Panc1 (cell line): ENCODE results near the gene DGCR8.

ENCODE experiments used
- POLR2AphosphoS5 ChIP-seq: IDR thresholded peaks from 2 replicates; pipeline ENCODE4 v1.6.1; 2012; ENCODE audit warnings: mild to moderate bottlenecking, low read depth, low read length, moderate library complexity
- SIN3A ChIP-seq: IDR thresholded peaks from 2 replicates; pipeline ENCODE4 v1.6.1; 2012; ENCODE audit warnings: low read depth, mild to moderate bottlenecking, low read length, moderate library complexity, borderline replicate concordance; ENCODE audit not compliant: insufficient read depth
- TCF7L2 ChIP-seq: IDR thresholded peaks from 2 replicates; pipeline ENCODE4 v1.6.1; 2011; ENCODE audit warnings: mild to moderate bottlenecking, low read depth, low read length, inconsistent platforms
- TF ChIP-seq, protein P1 (sequence below): fragments of 450-650 bp; IDR thresholded peaks from 2 replicates; pipeline ENCODE4 v1.5.1; 2017; ENCODE audit warnings: mild to moderate bottlenecking
- TF ChIP-seq, protein P2 (sequence below), 2 experiments: IDR thresholded peaks; 2 replicates each; pipeline ENCODE4 v1.6.1; 2011 to 2012; ENCODE audit warnings: low read depth in 2 of 2, control low read depth in 1 of 2, low read length in 1 of 2, mild to moderate bottlenecking in 1 of 2, moderate library complexity in 1 of 2; ENCODE audit not compliant: insufficient read depth in 1 of 2

DNA sequence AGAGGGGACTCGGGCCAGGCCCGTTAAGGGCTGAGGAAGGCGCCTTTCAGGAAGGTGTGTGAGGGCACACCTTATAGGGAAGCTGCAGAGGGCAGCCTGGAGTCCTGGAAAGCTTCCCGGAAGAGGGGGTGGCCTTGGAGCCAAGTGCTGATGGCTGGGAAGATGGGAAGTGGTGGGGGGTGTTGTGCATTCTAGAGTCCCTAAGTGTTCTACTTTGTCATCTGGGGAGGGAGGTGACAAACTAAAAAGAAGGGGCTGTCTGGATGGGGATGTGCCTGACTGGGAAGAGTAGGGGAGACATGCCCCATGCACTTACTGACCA is 58.3 kb downstream of the DGCR8 start:
- TF ChIP-seq POLR2AphosphoS5 (no peak), TCF7L2 (no peak), SIN3A (no peak)
- TF ChIP-seq, protein P1, sequence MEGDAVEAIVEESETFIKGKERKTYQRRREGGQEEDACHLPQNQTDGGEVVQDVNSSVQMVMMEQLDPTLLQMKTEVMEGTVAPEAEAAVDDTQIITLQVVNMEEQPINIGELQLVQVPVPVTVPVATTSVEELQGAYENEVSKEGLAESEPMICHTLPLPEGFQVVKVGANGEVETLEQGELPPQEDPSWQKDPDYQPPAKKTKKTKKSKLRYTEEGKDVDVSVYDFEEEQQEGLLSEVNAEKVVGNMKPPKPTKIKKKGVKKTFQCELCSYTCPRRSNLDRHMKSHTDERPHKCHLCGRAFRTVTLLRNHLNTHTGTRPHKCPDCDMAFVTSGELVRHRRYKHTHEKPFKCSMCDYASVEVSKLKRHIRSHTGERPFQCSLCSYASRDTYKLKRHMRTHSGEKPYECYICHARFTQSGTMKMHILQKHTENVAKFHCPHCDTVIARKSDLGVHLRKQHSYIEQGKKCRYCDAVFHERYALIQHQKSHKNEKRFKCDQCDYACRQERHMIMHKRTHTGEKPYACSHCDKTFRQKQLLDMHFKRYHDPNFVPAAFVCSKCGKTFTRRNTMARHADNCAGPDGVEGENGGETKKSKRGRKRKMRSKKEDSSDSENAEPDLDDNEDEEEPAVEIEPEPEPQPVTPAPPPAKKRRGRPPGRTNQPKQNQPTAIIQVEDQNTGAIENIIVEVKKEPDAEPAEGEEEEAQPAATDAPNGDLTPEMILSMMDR = no peak
- TF ChIP-seq, protein P2, sequence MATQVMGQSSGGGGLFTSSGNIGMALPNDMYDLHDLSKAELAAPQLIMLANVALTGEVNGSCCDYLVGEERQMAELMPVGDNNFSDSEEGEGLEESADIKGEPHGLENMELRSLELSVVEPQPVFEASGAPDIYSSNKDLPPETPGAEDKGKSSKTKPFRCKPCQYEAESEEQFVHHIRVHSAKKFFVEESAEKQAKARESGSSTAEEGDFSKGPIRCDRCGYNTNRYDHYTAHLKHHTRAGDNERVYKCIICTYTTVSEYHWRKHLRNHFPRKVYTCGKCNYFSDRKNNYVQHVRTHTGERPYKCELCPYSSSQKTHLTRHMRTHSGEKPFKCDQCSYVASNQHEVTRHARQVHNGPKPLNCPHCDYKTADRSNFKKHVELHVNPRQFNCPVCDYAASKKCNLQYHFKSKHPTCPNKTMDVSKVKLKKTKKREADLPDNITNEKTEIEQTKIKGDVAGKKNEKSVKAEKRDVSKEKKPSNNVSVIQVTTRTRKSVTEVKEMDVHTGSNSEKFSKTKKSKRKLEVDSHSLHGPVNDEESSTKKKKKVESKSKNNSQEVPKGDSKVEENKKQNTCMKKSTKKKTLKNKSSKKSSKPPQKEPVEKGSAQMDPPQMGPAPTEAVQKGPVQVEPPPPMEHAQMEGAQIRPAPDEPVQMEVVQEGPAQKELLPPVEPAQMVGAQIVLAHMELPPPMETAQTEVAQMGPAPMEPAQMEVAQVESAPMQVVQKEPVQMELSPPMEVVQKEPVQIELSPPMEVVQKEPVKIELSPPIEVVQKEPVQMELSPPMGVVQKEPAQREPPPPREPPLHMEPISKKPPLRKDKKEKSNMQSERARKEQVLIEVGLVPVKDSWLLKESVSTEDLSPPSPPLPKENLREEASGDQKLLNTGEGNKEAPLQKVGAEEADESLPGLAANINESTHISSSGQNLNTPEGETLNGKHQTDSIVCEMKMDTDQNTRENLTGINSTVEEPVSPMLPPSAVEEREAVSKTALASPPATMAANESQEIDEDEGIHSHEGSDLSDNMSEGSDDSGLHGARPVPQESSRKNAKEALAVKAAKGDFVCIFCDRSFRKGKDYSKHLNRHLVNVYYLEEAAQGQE (IDR thresholded peaks at IDR 0.05; ENCODE audit: insufficient read depth in 1 of 2, low read depth in 2 of 2, low read length in 1 of 2) = no peak
